Caco-2 (cell line): ENCODE measurements around the gene KRT79. TPM values are rescaled to one million over a fixed set of nuclear protein-coding genes. Genes with fewer than 3 reads are reported as not detected.

Source experiments
- BruUV-seq: library from RNA; stranded (reverse); fragments of 400-500 nt; replicated peaks from 2 replicates; lab custom pipeline; 2021; lab: Mats Ljungman, UMichigan
- CTCF ChIA-PET: fragments of 300-600 bp; sonication (Branson Sonifier 250); formaldehyde crosslinking; loops from one replicate; lab custom pipeline; 2022; ENCODE audit warnings: antibody characterized with exemption; lab: Charles Lee
- POLR2A ChIA-PET: fragments of 300-600 bp; sonication (Branson Sonifier 250); formaldehyde crosslinking; loops from one replicate; lab custom pipeline; 2022; ENCODE audit warnings: antibody characterized with exemption; lab: Charles Lee
- DNase-seq, 2 experiments: peaks; one replicate each; pipeline versions ENCODE4 v3.0.0 to v3.0.0-alpha.2; 2020 to 2022
- H3K27me3 ChIP-seq: replicated peaks from 2 replicates; pipeline ENCODE4 v1.6.0; 2011; ENCODE audit warnings: low read length; ENCODE audit not compliant: control insufficient read depth, insufficient read depth
- H3K36me3 ChIP-seq: 2 replicates; pipeline ENCODE4 v1.5.1; 2011; ENCODE audit warnings: low read length; ENCODE audit not compliant: control insufficient read depth, insufficient read depth
- H3K4me1 ChIP-seq: fragments of 250-450 bp; sonication (Bioruptor Pico); 2 replicates; pipeline ENCODE4 v1.5.1; 2020; ENCODE audit warnings: mild to moderate bottlenecking
- H3K4me3 ChIP-seq: 2 replicates; pipeline ENCODE4 v1.5.1; 2011; ENCODE audit warnings: low read depth, mild to moderate bottlenecking, control low read depth, low read length
- H3K9me3 ChIP-seq: fragments of 250-450 bp; sonication (Bioruptor Pico); 2 replicates; pipeline ENCODE4 v1.5.1; 2020; ENCODE audit warnings: mild to moderate bottlenecking, moderate library complexity
- H3K27ac Mint-ChIP-seq: one replicate; pipeline ENCODE4 v1.8.0; 2022; ENCODE audit warnings: mixed read lengths; ENCODE audit not compliant: unreplicated experiment
- H3K27me3 Mint-ChIP-seq: one replicate; pipeline ENCODE4 v1.8.0; 2022; ENCODE audit warnings: mixed read lengths; ENCODE audit not compliant: insufficient read depth, unreplicated experiment
- H3K36me3 Mint-ChIP-seq: one replicate; pipeline ENCODE4 v1.8.0; 2022; ENCODE audit warnings: mild to moderate bottlenecking, mixed read lengths; ENCODE audit not compliant: insufficient read depth, unreplicated experiment
- H3K4me1 Mint-ChIP-seq: one replicate; pipeline ENCODE4 v1.8.0; 2022; ENCODE audit warnings: low read depth, mixed read lengths; ENCODE audit not compliant: unreplicated experiment
- H3K4me3 Mint-ChIP-seq: one replicate; pipeline ENCODE4 v1.8.0; 2022; ENCODE audit warnings: mild to moderate bottlenecking, moderate library complexity, mixed read lengths; ENCODE audit not compliant: unreplicated experiment
- H3K9me3 Mint-ChIP-seq: one replicate; pipeline ENCODE4 v1.8.0; 2022; ENCODE audit warnings: mixed read lengths; ENCODE audit not compliant: unreplicated experiment
- CTCF ChIP-seq, 2 experiments: fragments of 200-600 bp in 1 of 2; IDR thresholded peaks; 1 replicate in 1 of 2; 2 replicates in 1 of 2; pipeline versions ENCODE4 v1.5.1 to v1.8.0; 2011 to 2022; ENCODE audit warnings: antibody characterized with exemption in 1 of 2, control low read depth in 1 of 2, inconsistent platforms in 1 of 2, low read depth in 1 of 2, low read length in 1 of 2, mild to moderate bottlenecking in 1 of 2, moderate library complexity in 1 of 2; ENCODE audit not compliant: insufficient read depth in 1 of 2, severe bottlenecking in 1 of 2, unreplicated experiment in 1 of 2
- intact Hi-C: fragments of 100-400 bp; cut with micrococcal nuclease; formaldehyde crosslinking; loops from one replicate; pipeline ENCODE4 v1.10.0; 2022; ENCODE audit not compliant: unreplicated experiment
- total RNA-seq: library from RNA; stranded (reverse); gene quantifications from 2 replicates; pipeline ENCODE4 v1.2.3, GENCODE V29; 2022

KRT79 gene
- total RNA-seq, 1 experiment from 2014 or later = not detected

GRCh38 chr12:52851787-52852186 lies 17.7 kb upstream of the KRT79 start:
- DNase-seq = no peak
- Histone ChIP-seq H3K4me3 (no peak overlapping the region), H3K27me3 (no peaks in the 10 kb centered on the region), H3K9me3 (no peaks in the 10 kb centered on the region), H3K36me3 (no peaks in the 10 kb centered on the region), H3K4me1 (no peaks in the 10 kb centered on the region)
- intact Hi-C loops = no loop called here
- Mint-ChIP-seq H3K4me3 (no peak overlapping the region), H3K9me3 (no peaks in the 10 kb centered on the region), H3K4me1 (no peaks in the 10 kb centered on the region), H3K36me3 (no peaks in the 10 kb centered on the region), H3K27ac (no peak overlapping the region), H3K27me3 (peaks cover 3% of the 10 kb centered on the region)
- BruUV-seq = no TSS peak
- TF ChIP-seq CTCF (IDR thresholded peaks at IDR 0.05; ENCODE audit: insufficient read depth in 1 of 2, low read depth in 1 of 2, low read length in 1 of 2, severe bottlenecking in 1 of 2, unreplicated experiment in 1 of 2) = no peak
- ChIA-PET CTCF (no interaction called here), POLR2A (no interaction called here)

- no peaks in the 10 kb centered on the region for H3K9me3 ChIP-seq
- H3K36me3 ChIP-seq = no peaks in the 10 kb centered on the region
- BruUV-seq = no TSS peak
- no peaks in the 10 kb centered on the region for H3K36me3 Mint-ChIP-seq
- ChIA-PET POLR2A (no interaction called here), CTCF (no interaction called here)
- DNase-seq = no peak
- H3K9me3 Mint-ChIP-seq = no peaks in the 10 kb centered on the region
- H3K4me1 ChIP-seq = no peaks in the 10 kb centered on the region
- intact Hi-C loops = no loop called here
- H3K27me3 ChIP-seq = no peaks in the 10 kb centered on the region
- no peak for TF ChIP-seq CTCF (IDR thresholded peaks at IDR 0.05; ENCODE audit: insufficient read depth in 1 of 2, low read depth in 1 of 2, low read length in 1 of 2, severe bottlenecking in 1 of 2, unreplicated experiment in 1 of 2)
- no peaks in the 10 kb centered on the region for H3K4me1 Mint-ChIP-seq
- H3K4me3 Mint-ChIP-seq = no peak overlapping the region
- H3K27me3 Mint-ChIP-seq = peaks cover 3% of the 10 kb centered on the region
- no peak overlapping the region for H3K4me3 ChIP-seq
- no peak overlapping the region for H3K27ac Mint-ChIP-seq
Measured at GRCh38 chr12:52850681-52851080, 16.6 kb upstream of the KRT79 start.

GRCh38 chr12:52849511-52849910 lies 15.4 kb upstream of the KRT79 start:
- peaks cover 3% of the 10 kb centered on the region for H3K27me3 Mint-ChIP-seq
- H3K9me3 Mint-ChIP-seq = peaks cover 9% of the 10 kb centered on the region
- TF ChIP-seq CTCF (IDR thresholded peaks at IDR 0.05; ENCODE audit: insufficient read depth in 1 of 2, low read depth in 1 of 2, low read length in 1 of 2, severe bottlenecking in 1 of 2, unreplicated experiment in 1 of 2) = no peak
- intact Hi-C loops = no loop called here
- no peaks in the 10 kb centered on the region for H3K9me3 ChIP-seq
- no peak for DNase-seq
- no peaks in the 10 kb centered on the region for H3K4me1 Mint-ChIP-seq
- no TSS peak for BruUV-seq
- no peaks in the 10 kb centered on the region for H3K36me3 Mint-ChIP-seq
- H3K27ac Mint-ChIP-seq = no peak overlapping the region
- H3K36me3 ChIP-seq = no peaks in the 10 kb centered on the region
- ChIA-PET CTCF (no interaction called here), POLR2A (no interaction called here)
- no peaks in the 10 kb centered on the region for H3K4me1 ChIP-seq
- H3K4me3 ChIP-seq = no peak overlapping the region
- H3K27me3 ChIP-seq = no peaks in the 10 kb centered on the region
- no peak overlapping the region for H3K4me3 Mint-ChIP-seq
